Stimulated activated CD8-positive, alpha-beta memory T cell treated with anti-CD3 and anti-CD28 coated beads, Interleukin-7, amount 100 ng/mL, for 48 hours (primary cell): ENCODE results near the gene PRDM5.

Experiments used
- DNase-seq, 2 donors: peaks; one replicate each; pipeline ENCODE4 v3.0.0-alpha.2; 2020; ENCODE audit warnings: low read depth in 1 of 2; ENCODE audit errors: extremely low read depth in 1 of 2

PRDM5 gene

GRCh38 chr4:120718979-120719566 is 203.5 kb downstream of the PRDM5 start:
- no peak for DNase-seq

GRCh38 chr4:120716346-120716745 is 206.2 kb downstream of the PRDM5 start:
- DNase-seq: no peak

- DNase-seq: no peak
Observed at GRCh38 chr4:120714417-120715010, 208.0 kb downstream of the PRDM5 start.

GRCh38 chr4:120709991-120710390 is 212.5 kb downstream of the PRDM5 start:
- no peak for DNase-seq

GRCh38 chr4:120704538-120704937 is 218.0 kb downstream of the PRDM5 start:
- DNase-seq: no peak

- no peak for DNase-seq
Observed at GRCh38 chr4:120703908-120704307, 218.6 kb downstream of the PRDM5 start.

GRCh38 chr4:120699354-120699753 is 223.2 kb downstream of the PRDM5 start:
- DNase-seq: no peak

GRCh38 chr4:120694973-120695372 is 227.6 kb downstream of the PRDM5 start:
- DNase-seq: no peak

GRCh38 chr4:120693816-120694215 is 228.7 kb downstream of the PRDM5 start:
- DNase-seq: no peak

- DNase-seq: no peak
Observed at GRCh38 chr4:120692964-120693363, 229.6 kb downstream of the PRDM5 start.

- DNase-seq: no peak
Observed at GRCh38 chr4:120691536-120691935, 231.0 kb downstream of the PRDM5 start.

- no peak for DNase-seq
Observed at GRCh38 chr4:120691106-120691505, 231.4 kb downstream of the PRDM5 start.

- DNase-seq: no peak
Observed at GRCh38 chr4:120688791-120689190, 233.7 kb downstream of the PRDM5 start.

- DNase-seq: no peak
Observed at GRCh38 chr4:120685756-120686278, 236.7 kb downstream of the PRDM5 start.

- no peak for DNase-seq
Observed at GRCh38 chr4:120683897-120684540, 238.5 kb downstream of the PRDM5 start.

GRCh38 chr4:120682981-120683380 is 239.5 kb downstream of the PRDM5 start:
- DNase-seq: no peak

- no peak for DNase-seq
Observed at GRCh38 chr4:120680647-120681228, 241.8 kb downstream of the PRDM5 start.

- DNase-seq: no peak
Observed at GRCh38 chr4:120673696-120674095, 248.8 kb downstream of the PRDM5 start.

GRCh38 chr4:120672558-120673147 is 249.9 kb downstream of the PRDM5 start:
- DNase-seq: no peak

- no peak for DNase-seq
Observed at GRCh38 chr4:120672076-120672475, 250.4 kb downstream of the PRDM5 start.

- DNase-seq: no peak
Observed at GRCh38 chr4:120671538-120671937, 251.0 kb downstream of the PRDM5 start.
